Testis (tissue), 3 donors: ENCODE data around the gene BAHCC1. TPM values are rescaled to one million over a fixed set of nuclear protein-coding genes. Genes with fewer than 3 reads are reported as not detected.

Source experiments
- DNase-seq: peaks from one replicate; pipeline ENCODE4 v3.0.0-alpha.2; 2019
- H3K27ac ChIP-seq, 2 donors: fragments of 200-600 bp; sonication (generic); one replicate each; pipeline ENCODE4 v1.5.1; 2019
- H3K27me3 ChIP-seq: fragments of 200-600 bp; sonication (generic); one replicate; pipeline ENCODE4 v1.5.1; 2019
- H3K36me3 ChIP-seq: fragments of 200-600 bp; sonication (generic); one replicate; pipeline ENCODE4 v1.5.1; 2017; ENCODE audit warnings: low read depth; ENCODE audit errors: missing control alignments
- H3K4me1 ChIP-seq: fragments of 200-600 bp; sonication (generic); one replicate; pipeline ENCODE4 v1.5.1; 2019
- H3K4me3 ChIP-seq, 2 donors: fragments of 200-600 bp; sonication (generic); one replicate each; pipeline ENCODE4 v1.5.1; 2017 to 2019
- H3K9me3 ChIP-seq: fragments of 200-600 bp; sonication (generic); one replicate; pipeline ENCODE4 v1.5.1; 2017
- POLR2A ChIP-seq: fragments of 450-650 bp; IDR thresholded peaks from one replicate; pipeline ENCODE4 v1.6.1; 2017; ENCODE audit warnings: antibody characterized with exemption, mild to moderate bottlenecking, moderate library complexity
- WGBS, 2 donors: methylation state at CpG; one replicate each; pipeline ENCODE4 v1.1.5; 2018; 5-methylcytosine and 5-hydroxymethylcytosine counted together
- intact Hi-C: fragments of 100-400 bp; cut with DNase I; formaldehyde crosslinking; loops from one replicate; pipeline ENCODE4 v1.15.1; 2023; ENCODE audit warnings: low total_unique reads
- polyA plus RNA-seq: library from polyadenylated mRNA; stranded (reverse); fragments of 350-450 nt; fragmentation: Illumina TruSeq; extraction: RNeasy Lipid Tissue Mini Kit (QIAGEN cat#74804); gene quantifications from one replicate; pipeline ENCODE4 v1.2.3, GENCODE V29; 2014; ENCODE audit warnings: low read depth, low replicate concordance; ENCODE audit not compliant: insufficient read depth
- total RNA-seq, 2 donors: library from RNA; depleted of rRNA; stranded (reverse); fragments of >200 nt; gene quantifications; one replicate each; pipeline ENCODE4 v1.2.3, GENCODE V29; 2016
- TF ChIP-seq, protein P1 (sequence below), 3 experiments: fragments of 450-650 bp in 2 of 3; fragments of 200-600 bp in 1 of 3; sonication (generic) in 1 of 3; IDR thresholded peaks; one replicate each; pipeline ENCODE4 v1.5.1; 2016 to 2019; ENCODE audit warnings: antibody characterized with exemption in 3 of 3, mild to moderate bottlenecking in 2 of 3, moderate library complexity in 1 of 3

The BAHCC1 gene
- total and polyA plus RNA-seq, 3 donors from 2014 or later = 11.3 to 30.2 (median 29.2) TPM

DNA sequence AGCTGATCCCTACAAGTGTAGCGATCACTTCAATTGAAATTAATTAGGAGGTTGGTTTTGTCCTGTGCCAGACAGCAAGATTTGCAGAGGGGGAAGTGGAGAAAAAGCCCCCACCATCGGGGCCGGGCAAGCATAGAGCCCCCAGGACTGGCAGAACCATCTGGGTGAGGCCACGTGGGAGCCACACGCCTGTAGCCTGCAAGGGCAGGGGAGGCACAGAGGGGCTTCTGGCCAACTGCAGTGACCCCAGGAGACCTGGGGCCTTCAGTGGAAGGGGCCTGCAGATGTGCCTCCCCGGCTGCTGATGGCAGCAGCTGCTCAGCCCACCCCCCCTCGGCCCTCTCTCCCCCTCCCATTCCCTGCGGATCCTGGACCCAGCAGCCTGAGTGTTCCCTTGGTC lies 54.1 kb downstream of the BAHCC1 start:
- TF ChIP-seq, protein P1, sequence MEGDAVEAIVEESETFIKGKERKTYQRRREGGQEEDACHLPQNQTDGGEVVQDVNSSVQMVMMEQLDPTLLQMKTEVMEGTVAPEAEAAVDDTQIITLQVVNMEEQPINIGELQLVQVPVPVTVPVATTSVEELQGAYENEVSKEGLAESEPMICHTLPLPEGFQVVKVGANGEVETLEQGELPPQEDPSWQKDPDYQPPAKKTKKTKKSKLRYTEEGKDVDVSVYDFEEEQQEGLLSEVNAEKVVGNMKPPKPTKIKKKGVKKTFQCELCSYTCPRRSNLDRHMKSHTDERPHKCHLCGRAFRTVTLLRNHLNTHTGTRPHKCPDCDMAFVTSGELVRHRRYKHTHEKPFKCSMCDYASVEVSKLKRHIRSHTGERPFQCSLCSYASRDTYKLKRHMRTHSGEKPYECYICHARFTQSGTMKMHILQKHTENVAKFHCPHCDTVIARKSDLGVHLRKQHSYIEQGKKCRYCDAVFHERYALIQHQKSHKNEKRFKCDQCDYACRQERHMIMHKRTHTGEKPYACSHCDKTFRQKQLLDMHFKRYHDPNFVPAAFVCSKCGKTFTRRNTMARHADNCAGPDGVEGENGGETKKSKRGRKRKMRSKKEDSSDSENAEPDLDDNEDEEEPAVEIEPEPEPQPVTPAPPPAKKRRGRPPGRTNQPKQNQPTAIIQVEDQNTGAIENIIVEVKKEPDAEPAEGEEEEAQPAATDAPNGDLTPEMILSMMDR (IDR thresholded peaks at IDR 0.05) = no peak
- no peak for TF ChIP-seq POLR2A
- DNase-seq = no peak
- no peak overlapping the region for H3K4me3 ChIP-seq

DNA sequence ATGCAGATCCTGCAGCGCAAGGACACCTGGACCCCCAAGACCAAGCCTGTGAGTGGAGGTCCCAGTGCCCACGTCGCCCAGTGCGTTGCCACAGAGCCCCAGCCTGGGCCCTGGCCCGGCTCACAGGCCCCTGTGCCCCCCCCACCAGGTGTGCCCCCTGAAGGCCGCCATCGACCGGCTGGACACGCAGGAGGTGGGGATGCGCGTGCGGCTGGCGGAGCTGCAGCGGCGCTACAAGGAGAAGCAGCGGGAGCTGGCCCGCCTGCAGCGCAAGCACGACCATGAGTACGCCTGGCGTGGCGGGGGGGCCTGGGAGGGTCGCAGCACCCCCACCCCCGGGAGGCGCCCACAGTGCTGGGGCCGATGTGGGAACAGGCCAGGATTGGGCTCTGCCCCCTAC lies 56.6 kb downstream of the BAHCC1 start:
- 91 to 93% methylated on average over 12 to 13 of the region's 26 CpGs for WGBS, 2 donors
- H3K9me3 ChIP-seq = no peaks in the 10 kb centered on the region
- no peaks in the 10 kb centered on the region for H3K36me3 ChIP-seq
- intact Hi-C loops = no loop called here
- H3K4me1 ChIP-seq = no peaks in the 10 kb centered on the region
- no peak overlapping the region for H3K4me3 ChIP-seq
- TF ChIP-seq, protein P1 (IDR thresholded peaks at IDR 0.05) = no peak
- no peak for TF ChIP-seq POLR2A
- DNase-seq = no peak
- H3K27me3 ChIP-seq = no peaks in the 10 kb centered on the region
- H3K27ac ChIP-seq = no peak overlapping the region

More for the DNA sequence above, 54.1 kb downstream of the BAHCC1 start:
- H3K9me3 ChIP-seq = no peaks in the 10 kb centered on the region
- peaks cover 3% of the 10 kb centered on the region for H3K4me1 ChIP-seq
- 89 to 98% methylated on average over 7 to 8 of the region's 8 CpGs for WGBS, 2 donors
- intact Hi-C loops = no loop called here
- H3K27ac ChIP-seq = no peak overlapping the region
- no peaks in the 10 kb centered on the region for H3K27me3 ChIP-seq
- H3K36me3 ChIP-seq = no peaks in the 10 kb centered on the region

DNA sequence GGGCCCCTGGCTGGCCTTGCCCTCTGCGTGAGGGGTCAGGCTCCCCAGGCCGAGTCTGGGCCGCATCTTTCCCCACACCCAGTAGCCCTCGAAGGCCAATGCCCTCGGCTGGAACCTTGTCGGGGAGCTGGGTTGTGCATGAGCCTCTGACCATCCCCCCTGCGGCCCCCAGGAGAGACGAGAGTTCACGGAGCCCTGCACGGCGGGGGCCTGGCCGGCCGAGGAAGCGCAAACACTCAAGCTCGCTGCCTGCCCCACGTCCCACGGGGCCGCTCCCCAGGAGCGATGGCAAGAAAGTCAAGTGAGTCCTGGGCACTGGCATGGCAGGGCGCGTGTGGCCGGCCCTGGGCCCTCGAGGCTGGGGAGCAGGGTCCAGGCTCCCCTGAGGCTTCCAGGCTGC lies 57.3 kb downstream of the BAHCC1 start:
- Histone ChIP-seq H3K9me3 (no peaks in the 10 kb centered on the region), H3K36me3 (no peaks in the 10 kb centered on the region), H3K27me3 (no peaks in the 10 kb centered on the region), H3K4me3 (no peak overlapping the region), H3K27ac (no peak overlapping the region), H3K4me1 (no peaks in the 10 kb centered on the region)
- TF ChIP-seq POLR2A = no peak
- TF ChIP-seq, protein P1 (IDR thresholded peaks at IDR 0.05) = no peak
- WGBS, 2 donors = 91% methylated on average over 13 to 21 of the region's 23 CpGs
- intact Hi-C loops = no loop called here
- no peak for DNase-seq

DNA sequence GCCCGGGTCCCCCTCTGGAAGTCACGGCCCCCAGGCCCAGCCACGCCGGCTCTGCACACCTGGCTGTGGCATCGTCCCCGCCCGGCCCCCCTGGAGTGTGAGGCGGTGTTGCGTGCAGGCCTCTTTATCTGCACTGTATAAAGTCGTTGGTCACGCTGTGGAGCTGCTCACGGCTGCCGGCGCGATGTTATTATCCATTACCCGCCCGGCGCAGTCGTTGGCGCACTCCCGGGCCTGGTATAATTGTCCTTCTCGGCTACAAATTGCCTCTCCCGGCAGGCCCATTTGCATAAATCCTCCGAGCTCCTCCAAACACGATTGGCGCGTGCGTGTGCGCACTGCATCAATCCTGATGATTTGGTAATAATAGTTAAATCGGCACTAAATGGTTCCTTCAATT lies 57.8 kb downstream of the BAHCC1 start:
- intact Hi-C loops = no loop called here
- no peaks in the 10 kb centered on the region for H3K9me3 ChIP-seq
- no peaks in the 10 kb centered on the region for H3K36me3 ChIP-seq
- H3K4me1 ChIP-seq = no peaks in the 10 kb centered on the region
- TF ChIP-seq POLR2A = no peak
- TF ChIP-seq, protein P1 (IDR thresholded peaks at IDR 0.05) = no peak
- WGBS, 2 donors = 91 to 93% methylated on average over 20 to 30 of the region's 30 CpGs
- DNase-seq = no peak
- H3K4me3 ChIP-seq = no peak overlapping the region
- H3K27ac ChIP-seq = no peak overlapping the region
- no peaks in the 10 kb centered on the region for H3K27me3 ChIP-seq

DNA sequence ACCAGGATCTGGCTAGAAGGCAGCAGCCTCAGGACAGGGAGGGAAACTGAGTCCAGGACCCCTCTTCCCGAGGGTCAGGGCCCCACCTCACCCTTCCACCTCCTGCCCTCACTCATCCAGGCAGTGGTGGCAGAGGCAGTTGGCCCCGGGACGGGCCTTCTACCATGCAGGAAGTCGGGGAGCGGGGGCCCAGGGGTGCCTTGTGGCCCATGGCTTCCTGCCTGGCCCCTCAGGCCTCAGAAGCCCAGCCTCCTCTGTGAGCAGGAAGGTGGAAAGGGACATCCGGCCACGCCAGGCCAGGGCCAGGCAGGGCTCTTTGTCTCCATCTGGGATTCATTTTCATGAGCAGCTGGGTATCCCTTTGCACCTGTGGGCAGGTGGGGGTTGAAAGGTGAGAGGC lies 58.5 kb downstream of the BAHCC1 start:
- H3K9me3 ChIP-seq = no peaks in the 10 kb centered on the region
- no peak overlapping the region for H3K4me3 ChIP-seq
- H3K36me3 ChIP-seq = no peaks in the 10 kb centered on the region
- TF ChIP-seq, protein P1 (IDR thresholded peaks at IDR 0.05) = no peak
- no peak for TF ChIP-seq POLR2A
- 80 to 85% methylated on average over 1 to 7 of the region's 7 CpGs for WGBS, 2 donors
- H3K27me3 ChIP-seq = no peaks in the 10 kb centered on the region
- H3K4me1 ChIP-seq = no peaks in the 10 kb centered on the region
- intact Hi-C loops = no loop called here
- no peak overlapping the region for H3K27ac ChIP-seq
- no peak for DNase-seq
